Renal pelvis (tissue), 4 donors: ENCODE data around the gene UBE2E1. TPM values are rescaled to one million over a fixed set of nuclear protein-coding genes. Genes with fewer than 3 reads are reported as not detected.
"Not testable (repeated sequence)": the region's sequence is repeated elsewhere in the genome, so short reads cannot be mapped to it uniquely, and the experiment has no call there.

Experiments used
- DNase-seq: peaks from one replicate; pipeline ENCODE4 v3.0.0-alpha.2; 2013
- polyA plus RNA-seq, 3 donors: library from polyadenylated mRNA; unstranded; fragments of 120-200 nt; gene quantifications; one replicate each; pipeline ENCODE4 v1.2.1, GENCODE V29; 2013; ENCODE audit not compliant: insufficient read length in 3 of 3

UBE2E1 gene
- polyA plus RNA-seq, 3 donors, result 135 to 142 (median 142) TPM

- DNase-seq, result no peak
Observed at GRCh38 chr3:23875113-23875725, 69.5 kb downstream of the UBE2E1 start.

DNA sequence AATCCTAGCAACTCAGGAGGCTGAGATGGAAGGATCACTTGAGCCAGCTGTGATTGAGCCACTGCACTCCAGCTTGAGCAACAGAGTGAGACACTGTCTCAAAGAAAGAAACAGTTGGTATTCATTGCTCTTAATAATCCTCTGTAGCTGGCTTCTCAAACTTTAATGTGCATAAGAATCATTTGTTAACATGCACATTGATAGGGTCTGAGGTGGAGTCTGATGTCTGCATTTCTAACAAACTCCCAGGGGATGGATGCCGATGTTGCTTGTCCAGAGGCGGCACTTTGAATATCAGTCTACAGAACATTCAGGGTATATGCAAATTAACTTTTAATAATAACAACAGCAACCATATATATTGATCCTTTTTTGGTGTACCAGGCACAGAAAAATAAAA, 71.2 kb downstream of the UBE2E1 start:
- no peak for DNase-seq

DNA sequence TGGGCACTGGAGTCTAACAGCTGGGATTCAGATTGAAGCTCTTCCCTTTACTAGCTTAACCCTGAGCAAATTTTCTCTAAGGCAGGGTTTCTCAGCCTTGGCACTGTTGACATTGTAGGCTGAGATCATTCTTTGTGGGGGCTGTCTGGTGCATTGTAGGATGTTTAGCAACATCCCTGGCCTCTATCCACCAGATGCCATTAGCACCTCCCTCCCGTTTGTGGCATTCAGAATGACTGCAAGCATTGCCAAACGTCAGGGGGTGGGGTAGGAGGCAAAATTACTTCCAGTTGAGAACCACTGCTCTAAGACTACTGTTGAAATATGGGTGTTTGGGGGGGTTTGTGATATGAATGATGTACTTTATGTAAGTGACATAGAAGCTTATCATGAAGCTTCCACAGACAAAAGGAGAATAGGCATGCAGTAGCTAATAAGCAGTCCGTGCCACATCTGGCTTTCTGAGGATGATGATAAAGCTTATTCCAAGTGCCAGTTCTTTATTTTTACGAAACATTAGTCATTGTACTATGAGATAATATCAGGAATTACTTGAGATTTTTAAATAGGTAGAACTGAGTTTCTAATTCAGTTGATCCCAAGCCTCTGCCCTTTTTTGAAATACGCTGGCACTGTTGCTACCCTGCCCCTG, 71.7 kb downstream of the UBE2E1 start:
- DNase-seq, result no peak

GRCh38 chr3:23879485-23879884, 73.7 kb downstream of the UBE2E1 start:
- DNase-seq, result no peak

- DNase-seq, result no peak
Observed at GRCh38 chr3:23880703-23881339, 75.1 kb downstream of the UBE2E1 start.

DNA sequence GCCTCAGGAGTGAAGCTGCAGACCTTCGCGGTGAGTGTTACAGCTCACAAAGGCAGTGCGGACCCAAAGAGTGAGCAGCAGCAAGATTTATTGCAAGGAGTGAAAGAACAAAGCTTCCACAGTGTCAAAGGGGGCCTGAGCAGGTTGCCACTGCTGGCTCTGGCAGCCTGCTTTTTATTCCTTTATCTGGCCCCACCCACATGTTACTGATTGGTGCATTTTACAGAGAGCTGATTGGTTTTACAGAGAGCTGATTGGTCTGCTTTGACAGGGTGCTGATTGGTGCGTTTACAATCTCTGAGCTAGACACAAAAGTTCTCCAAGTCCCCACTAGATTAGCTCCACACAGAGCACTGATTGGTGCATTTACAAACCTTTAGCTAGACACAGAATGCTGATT, 76.2 kb downstream of the UBE2E1 start:
- not testable (repeated sequence) for DNase-seq

GRCh38 chr3:23882487-23882918, 76.7 kb downstream of the UBE2E1 start:
- no peak for DNase-seq

GRCh38 chr3:23884481-23884880, 78.7 kb downstream of the UBE2E1 start:
- DNase-seq, result no peak

- DNase-seq, result no peak
Observed at GRCh38 chr3:23885210-23885609, 79.5 kb downstream of the UBE2E1 start.

GRCh38 chr3:23886311-23886710, 80.6 kb downstream of the UBE2E1 start:
- no peak for DNase-seq

- DNase-seq, result no peak
Observed at GRCh38 chr3:23888617-23889228, 83.0 kb downstream of the UBE2E1 start.

GRCh38 chr3:23889386-23889785, 83.6 kb downstream of the UBE2E1 start:
- DNase-seq, result no peak

DNA sequence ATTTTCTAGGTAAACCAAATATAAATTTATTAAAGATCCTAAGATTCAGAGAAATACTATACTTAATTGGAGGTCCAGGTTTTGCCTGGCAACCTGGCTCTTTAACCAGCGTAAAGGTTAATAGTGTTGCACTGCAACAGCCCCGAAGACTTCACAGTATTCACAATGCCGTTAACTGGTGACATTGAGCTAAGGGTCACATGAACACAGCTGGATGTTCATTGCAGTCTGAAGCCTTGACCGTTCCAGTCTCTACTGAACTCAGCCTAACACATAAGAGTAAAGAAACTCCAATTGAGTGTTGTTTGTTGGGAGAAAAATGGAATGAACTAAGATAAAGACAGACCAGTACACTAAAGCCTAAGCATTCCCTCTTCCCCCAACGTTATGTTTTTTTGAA, 84.2 kb downstream of the UBE2E1 start:
- no peak for DNase-seq

DNA sequence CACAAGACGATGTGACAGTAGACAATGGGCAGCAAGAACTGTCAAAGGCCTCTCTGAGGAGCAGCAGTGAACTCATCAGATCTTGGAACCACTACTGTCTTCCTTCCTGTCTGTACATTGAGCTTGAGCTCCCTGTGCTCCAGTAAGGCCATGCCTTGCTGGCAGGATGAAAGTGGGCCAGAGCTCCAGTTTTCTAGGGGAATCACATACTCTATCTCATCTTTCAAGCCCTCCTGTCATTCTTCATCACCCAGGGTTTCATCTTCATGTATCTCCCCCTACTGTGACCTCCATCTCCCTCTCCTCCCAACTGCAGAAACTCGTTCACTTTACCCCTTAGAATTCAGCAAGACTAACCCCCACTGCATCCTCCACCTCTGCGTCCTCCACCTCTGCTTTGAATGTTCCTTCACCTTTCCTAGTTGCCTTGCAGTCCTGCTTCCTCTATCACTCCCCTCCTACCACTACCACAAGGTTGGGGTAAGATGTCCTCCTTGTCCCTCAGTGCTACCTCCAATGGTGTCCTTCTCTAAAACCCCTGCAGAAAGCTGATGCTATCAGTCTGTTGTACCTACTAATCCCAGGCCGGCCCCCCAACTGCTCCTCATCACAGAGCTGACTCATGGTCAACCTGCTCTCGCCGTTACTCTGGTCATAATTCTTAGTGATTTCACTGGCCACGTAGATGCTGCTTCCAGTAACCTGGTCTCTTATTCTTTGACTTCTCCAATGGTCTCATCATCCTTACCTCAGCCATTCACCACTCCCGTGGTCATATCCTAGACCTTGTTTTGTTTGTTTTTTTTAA, 88.7 kb downstream of the UBE2E1 start:
- no peak for DNase-seq

DNA sequence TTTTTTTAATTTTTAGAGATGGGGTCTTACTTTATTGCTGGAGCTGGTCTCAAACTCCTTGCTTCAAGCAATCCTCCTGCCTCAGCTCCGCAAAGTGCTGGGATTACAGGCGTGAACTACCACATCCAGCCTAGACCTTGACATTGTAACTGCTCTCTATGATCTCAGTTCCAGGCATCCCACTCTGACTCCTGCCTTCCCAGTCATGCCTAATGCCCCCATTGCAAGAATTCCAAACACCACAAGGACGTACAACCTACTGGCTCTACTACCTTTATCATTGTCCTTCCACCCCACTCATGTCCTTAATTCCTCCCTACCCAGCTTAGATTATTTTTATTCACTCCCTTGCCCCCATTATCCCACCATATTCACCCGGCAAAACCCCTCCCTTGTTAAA, 89.4 kb downstream of the UBE2E1 start:
- no peak for DNase-seq

- no peak for DNase-seq
Observed at GRCh38 chr3:23900744-23901143, 95.0 kb downstream of the UBE2E1 start.

- DNase-seq, result no peak
Observed at GRCh38 chr3:23904545-23904944, 98.8 kb downstream of the UBE2E1 start.

DNA sequence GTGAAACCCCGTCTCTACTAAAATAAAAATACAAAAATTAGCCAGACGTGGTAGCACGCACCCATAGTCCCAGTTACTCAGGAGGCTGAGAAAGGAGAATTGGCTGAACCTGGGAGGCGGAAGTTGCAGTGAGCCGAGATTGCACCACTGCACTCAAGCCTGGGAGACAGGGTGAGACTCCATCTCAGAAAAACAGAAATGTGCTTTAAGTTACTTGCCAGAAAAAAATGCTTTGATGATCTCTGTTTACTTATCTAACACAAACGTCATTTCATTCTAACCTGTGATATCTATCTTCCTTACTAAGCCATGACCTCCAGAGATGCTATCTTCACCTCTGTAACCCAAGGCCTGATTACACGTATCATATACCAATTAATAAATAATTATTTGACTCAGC, 103.6 kb downstream of the UBE2E1 start:
- DNase-seq, result no peak

DNA sequence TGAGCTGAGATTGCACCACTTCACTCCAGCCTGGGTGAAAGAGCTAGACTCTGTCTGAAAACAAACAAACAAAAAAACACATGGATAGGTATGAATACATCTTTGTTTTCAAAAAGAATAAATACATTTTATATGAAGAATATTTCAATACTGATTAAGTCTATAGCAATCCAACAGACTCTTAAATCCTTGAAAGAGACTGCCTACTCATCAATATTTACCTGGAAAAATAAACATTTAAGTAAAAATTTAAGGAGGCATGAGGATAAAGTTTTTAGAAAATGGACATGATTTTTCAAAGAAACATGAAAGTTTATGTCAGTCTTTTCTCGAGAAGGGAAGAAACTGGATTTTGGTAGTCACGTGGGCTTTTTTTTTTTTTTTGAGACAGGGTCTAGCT, 105.6 kb downstream of the UBE2E1 start:
- no peak for DNase-seq

GRCh38 chr3:23912335-23912734, 106.6 kb downstream of the UBE2E1 start:
- DNase-seq, result not testable (repeated sequence)

DNA sequence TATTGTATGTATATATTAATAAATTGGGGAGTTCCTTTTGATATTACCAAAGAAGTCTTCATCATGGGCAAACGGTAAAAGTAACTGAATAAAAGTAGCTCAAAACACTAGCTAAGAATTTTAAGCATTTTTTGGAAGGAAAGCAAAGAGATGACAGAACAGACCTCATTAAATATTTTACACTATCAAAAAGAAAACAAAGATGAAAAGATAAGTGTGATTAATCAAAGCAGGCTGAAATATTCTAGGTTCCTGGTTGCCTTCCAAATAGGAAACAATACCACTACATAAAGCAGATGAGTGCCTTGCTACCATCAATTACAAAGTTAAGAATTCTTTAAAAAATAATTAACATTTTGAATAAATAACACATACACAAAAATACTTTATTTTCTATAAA, 107.4 kb downstream of the UBE2E1 start:
- no peak for DNase-seq
